Omental fat pad (tissue), 4 donors: ENCODE results near the gene USP53. TPM values are rescaled to one million over a fixed set of nuclear protein-coding genes. Genes with fewer than 3 reads are reported as not detected.
"Not testable (repeated sequence)": the region's sequence is repeated elsewhere in the genome, so short reads cannot be mapped to it uniquely, and the experiment has no call there.

Experiments used
- ATAC-seq: fragments of 150-250 bp; one replicate; pipeline ENCODE4 v1.9.1; 2016; ENCODE audit warnings: mild to moderate bottlenecking, moderate library complexity; ENCODE audit not compliant: low FRiP score
- DNase-seq: peaks from one replicate; pipeline ENCODE4 v3.0.0-alpha.2; 2019; ENCODE audit warnings: low spot score
- total RNA-seq, 4 donors: library from RNA; depleted of rRNA; stranded (reverse); fragments of >200 nt; gene quantifications; one replicate each; pipeline ENCODE4 v1.1.0, GENCODE V29; 2016
- TF ChIP-seq, protein P1 (sequence below), 3 donors: fragments of 450-650 bp; IDR thresholded peaks; one replicate each; pipeline ENCODE4 v1.5.1; 2016 to 2017; ENCODE audit warnings: antibody characterized with exemption in 3 of 3, mild to moderate bottlenecking in 3 of 3, moderate library complexity in 2 of 3

The USP53 gene
- total RNA-seq, 4 donors from 2014 or later, result 55.5 to 143 (median 105) TPM

GRCh38 chr4:119329835-119330620 lies 117.5 kb downstream of the USP53 start:
- TF ChIP-seq, protein P1, sequence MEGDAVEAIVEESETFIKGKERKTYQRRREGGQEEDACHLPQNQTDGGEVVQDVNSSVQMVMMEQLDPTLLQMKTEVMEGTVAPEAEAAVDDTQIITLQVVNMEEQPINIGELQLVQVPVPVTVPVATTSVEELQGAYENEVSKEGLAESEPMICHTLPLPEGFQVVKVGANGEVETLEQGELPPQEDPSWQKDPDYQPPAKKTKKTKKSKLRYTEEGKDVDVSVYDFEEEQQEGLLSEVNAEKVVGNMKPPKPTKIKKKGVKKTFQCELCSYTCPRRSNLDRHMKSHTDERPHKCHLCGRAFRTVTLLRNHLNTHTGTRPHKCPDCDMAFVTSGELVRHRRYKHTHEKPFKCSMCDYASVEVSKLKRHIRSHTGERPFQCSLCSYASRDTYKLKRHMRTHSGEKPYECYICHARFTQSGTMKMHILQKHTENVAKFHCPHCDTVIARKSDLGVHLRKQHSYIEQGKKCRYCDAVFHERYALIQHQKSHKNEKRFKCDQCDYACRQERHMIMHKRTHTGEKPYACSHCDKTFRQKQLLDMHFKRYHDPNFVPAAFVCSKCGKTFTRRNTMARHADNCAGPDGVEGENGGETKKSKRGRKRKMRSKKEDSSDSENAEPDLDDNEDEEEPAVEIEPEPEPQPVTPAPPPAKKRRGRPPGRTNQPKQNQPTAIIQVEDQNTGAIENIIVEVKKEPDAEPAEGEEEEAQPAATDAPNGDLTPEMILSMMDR (IDR thresholded peaks at IDR 0.05), result no peak
- no peak for DNase-seq
- no peak for ATAC-seq

- ATAC-seq, result peak; percentile 65
- not testable (repeated sequence) for DNase-seq
Measured at GRCh38 chr4:119336332-119336979, 123.9 kb downstream of the USP53 start.

DNA sequence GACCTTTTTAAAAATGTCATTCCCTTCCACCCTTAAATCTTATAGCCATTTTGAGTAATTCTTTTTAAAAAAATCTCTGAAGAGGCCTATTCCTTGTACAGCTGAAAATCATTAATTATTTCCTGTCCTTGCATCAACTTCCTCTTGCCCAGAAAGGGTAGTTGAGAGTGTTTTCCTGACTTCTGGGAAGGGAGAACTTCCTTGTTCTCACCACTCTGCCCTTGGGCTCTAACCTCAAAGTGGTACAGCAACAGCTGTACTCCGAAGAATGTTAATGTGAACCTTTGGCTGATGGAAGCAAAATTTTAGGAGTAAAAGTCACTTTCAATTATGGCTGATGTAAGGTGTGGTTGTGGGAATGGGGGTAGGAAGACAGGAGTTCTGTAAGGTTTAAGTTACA lies 124.5 kb downstream of the USP53 start:
- DNase-seq (no peak), ATAC-seq (peak; percentile 55)
- TF ChIP-seq, protein P1 (IDR thresholded peaks at IDR 0.05), result no peak

GRCh38 chr4:119339895-119340294 lies 127.4 kb downstream of the USP53 start:
- ATAC-seq, DNase-seq: not testable (repeated sequence)

DNA sequence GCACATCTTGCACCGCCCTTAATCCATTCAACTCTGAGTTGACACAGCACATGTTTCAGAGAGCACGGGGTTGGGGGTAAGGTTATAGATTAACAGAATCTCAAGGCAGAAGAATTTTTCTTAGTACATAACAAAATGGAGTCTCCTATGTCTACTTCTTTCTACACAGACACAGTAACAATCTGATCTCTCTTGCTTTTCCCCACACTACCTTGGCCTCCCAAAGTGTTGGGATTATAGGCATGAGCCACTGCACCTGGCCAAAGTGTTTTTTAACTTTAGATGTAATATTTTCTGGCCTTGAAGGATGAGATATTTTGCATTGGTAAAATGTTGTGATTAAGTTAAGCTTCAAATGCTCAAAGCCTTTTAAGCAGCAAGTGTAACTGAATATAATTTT lies 130.8 kb downstream of the USP53 start:
- ATAC-seq, DNase-seq: not testable (repeated sequence)

Other genes starting within 250 kb of the USP53 start
- gene MYOZ2, start 76.9 kb upstream of the USP53 start, total RNA-seq, result under 1 TPM in 1 of 4 donors, not detected in 3; 0.37 TPM
- gene FABP2, start 109.4 kb downstream of the USP53 start, total RNA-seq, result not detected